K562 (cell line): ENCODE data around the gene DET1. TPM values are rescaled to one million over a fixed set of nuclear protein-coding genes. Genes with fewer than 3 reads are reported as not detected.
"Not testable (repeated sequence)": the region's sequence is repeated elsewhere in the genome, so short reads cannot be mapped to it uniquely, and the experiment has no call there.

ENCODE experiments used
- ATAC-seq: fragments of 200-7000 bp; cut with Tn5 transposase; 3 replicates; pipeline ENCODE4 v1.9.1; 2020; ENCODE audit warnings: moderate library complexity
- BruUV-seq: library from RNA; stranded (reverse); fragments of 400-500 nt; replicated peaks from 2 replicates; lab custom pipeline; 2021; lab: Mats Ljungman, UMichigan
- CTCF ChIA-PET: fragments of 300-600 bp; formaldehyde crosslinking; extraction: SDS; loops from one replicate; lab custom pipeline; 2021; ENCODE audit warnings: low intra/inter-chr PET ratio; lab: Yijun Ruan, JAX
- POLR2A ChIA-PET: fragments of 300-600, 350-650 bp; sonication (Branson Sonifier 250); formaldehyde crosslinking; extraction: SDS; loops from one replicate; lab custom pipeline; 2021; ENCODE audit warnings: antibody characterized with exemption, inconsistent platforms; lab: Yijun Ruan, JAX
- DNase-seq, 4 experiments: peaks; one replicate each; pipeline versions ENCODE4 v3.0.0 to v3.0.0-alpha.2; 2011 to 2018; ENCODE audit warnings: low spot score in 3 of 4, mixed read lengths in 3 of 4; ENCODE audit errors: extremely low read depth in 1 of 4
- FAIRE-seq: peaks from 2 replicates; lab custom pipeline; 2011; peaks lifted over from hg19 to GRCh38; lab: Jason Lieb, UNC
- H2AFZ ChIP-seq: 2 replicates; pipeline ENCODE4 v1.6.0; 2011; ENCODE audit warnings: low read depth, low read length, control low read depth, inconsistent platforms
- H3K27ac ChIP-seq: fragments of 200-600 bp; 3 replicates; pipeline ENCODE4 v1.8.0; 2011; ENCODE audit warnings: low read depth, mild to moderate bottlenecking, control low read depth, inconsistent platforms, low read length, moderate library complexity, mixed read lengths; ENCODE audit errors: extremely low read depth
- H3K27me3 ChIP-seq, 2 experiments: fragments of 300-600 bp in 1 of 2; 2 replicates in 1 of 2; 3 replicates in 1 of 2; pipeline versions ENCODE4 v1.6.0 to v1.8.0; 2011; ENCODE audit warnings: inconsistent platforms in 2 of 2, low read length in 2 of 2, mild to moderate bottlenecking in 1 of 2, mixed read lengths in 1 of 2, moderate library complexity in 1 of 2; ENCODE audit not compliant: control insufficient read depth in 2 of 2, insufficient read depth in 2 of 2
- H3K36me3 ChIP-seq: fragments of 300-600 bp; 3 replicates; pipeline ENCODE4 v1.8.0; 2011; ENCODE audit warnings: mild to moderate bottlenecking, low read length, inconsistent platforms; ENCODE audit not compliant: control insufficient read depth, insufficient read depth
- H3K4me1 ChIP-seq, 2 experiments: fragments of 200-600 bp in 1 of 2; replicated peaks in 1 of 2; 2 replicates in 1 of 2; 3 replicates in 1 of 2; pipeline versions ENCODE4 v1.5.1 to v1.8.0; 2011; ENCODE audit warnings: inconsistent platforms in 2 of 2, low read length in 2 of 2, mild to moderate bottlenecking in 1 of 2, mixed read lengths in 1 of 2, moderate library complexity in 1 of 2; ENCODE audit not compliant: control insufficient read depth in 2 of 2, insufficient read depth in 2 of 2
- H3K4me2 ChIP-seq: 2 replicates; pipeline ENCODE4 v1.6.1; 2011; ENCODE audit warnings: low read length, control low read depth, inconsistent platforms, mixed read lengths; ENCODE audit not compliant: insufficient read depth
- H3K4me3 ChIP-seq: fragments of 200-600 bp; sonication (generic), shearing (Covaris generic); 2 replicates; pipeline ENCODE4 v1.5.1; 2016; ENCODE audit warnings: control low read depth, inconsistent platforms
- H3K79me2 ChIP-seq: fragments of 200-600 bp; 3 replicates; pipeline ENCODE4 v1.8.0; 2011; ENCODE audit warnings: low read length, inconsistent platforms; ENCODE audit not compliant: control insufficient read depth, insufficient read depth
- H3K9ac ChIP-seq, 2 experiments: 2 replicates each; pipeline versions ENCODE4 v1.6.0 to v1.6.1; 2011; ENCODE audit warnings: low read depth in 2 of 2, low read length in 2 of 2, control low read depth in 1 of 2, inconsistent platforms in 1 of 2, mild to moderate bottlenecking in 1 of 2, mixed read lengths in 1 of 2; ENCODE audit not compliant: insufficient read depth in 1 of 2
- H3K9me1 ChIP-seq: one replicate; pipeline ENCODE4 v1.6.0; 2011; ENCODE audit warnings: inconsistent platforms, mild to moderate bottlenecking, low read length, moderate library complexity; ENCODE audit not compliant: control insufficient read depth, insufficient read depth
- H3K9me3 ChIP-seq: replicated peaks from 2 replicates; pipeline ENCODE4 v1.5.1; 2011; ENCODE audit warnings: low read depth, low read length, inconsistent platforms; ENCODE audit not compliant: control insufficient read depth, insufficient read depth
- H4K20me1 ChIP-seq: replicated peaks from 2 replicates; pipeline ENCODE4 v1.6.1; 2011; ENCODE audit warnings: low read length, inconsistent platforms, mixed read lengths; ENCODE audit not compliant: control insufficient read depth, insufficient read depth
- CBX8 ChIP-seq: fragments of 200-600 bp; sonication (generic); IDR thresholded peaks from 2 replicates; pipeline ENCODE4 v1.6.1; 2012; ENCODE audit warnings: borderline replicate concordance, mixed run types, low read depth, mild to moderate bottlenecking, moderate library complexity, mixed read lengths, low read length, control low read depth, inconsistent platforms; ENCODE audit not compliant: poor library complexity, severe bottlenecking; ENCODE audit errors: extremely low read depth
- ERF ChIP-seq: fragments of 450-650 bp; formaldehyde crosslinking; IDR thresholded peaks from 2 replicates; pipeline ENCODE4 v1.4.0; 2020; ENCODE audit warnings: mild to moderate bottlenecking, mixed read lengths
- FOXM1 ChIP-seq, 2 experiments: fragments of 450-650 bp in 1 of 2; sonication (generic) in 1 of 2; formaldehyde crosslinking in 1 of 2; IDR thresholded peaks; 2 replicates each; pipeline versions ENCODE4 v1.6.1 to v1.9.0; 2017 to 2022; ENCODE audit warnings: low read depth in 2 of 2, mild to moderate bottlenecking in 2 of 2, missing genetic modification reagents in 1 of 2, moderate library complexity in 1 of 2
- POU5F1 ChIP-seq: fragments of 150-350 bp; IDR thresholded peaks from 2 replicates; pipeline ENCODE4 v1.6.1; 2014; ENCODE audit warnings: borderline replicate concordance, low read length, low read depth, mild to moderate bottlenecking; ENCODE audit not compliant: partially characterized antibody
- RUNX1 ChIP-seq: sonication (generic); IDR thresholded peaks from 2 replicates; pipeline ENCODE4 v1.6.1; 2016; ENCODE audit warnings: antibody characterized with exemption, low read depth
- YY1 ChIP-seq, 3 experiments: IDR thresholded peaks; 2 replicates each; pipeline ENCODE4 v1.6.1; 2011; ENCODE audit warnings: low read length in 2 of 3, mild to moderate bottlenecking in 2 of 3, moderate library complexity in 2 of 3, borderline replicate concordance in 1 of 3, control low read depth in 1 of 3, low read depth in 1 of 3; ENCODE audit not compliant: insufficient read depth in 3 of 3, insufficient replicate concordance in 2 of 3, control insufficient read depth in 1 of 3, insufficient read length in 1 of 3; ENCODE audit errors: extremely low read depth in 1 of 3
- ZC3H4 ChIP-seq: sonication (generic); formaldehyde crosslinking; IDR thresholded peaks from 2 replicates; pipeline ENCODE4 v1.9.0; 2021; ENCODE audit warnings: missing genetic modification reagents, borderline replicate concordance
- ZEB2 ChIP-seq: fragments of 450-650 bp; IDR thresholded peaks from 2 replicates; pipeline ENCODE4 v1.6.1; 2016
- ZNF146 ChIP-seq: IDR thresholded peaks from one replicate; pipeline ENCODE4 v1.6.1; 2018; ENCODE audit warnings: missing compliant biosample characterization; ENCODE audit not compliant: unreplicated experiment
- WGBS: fragments of 100-300 bp; shearing (Covaris generic); methylation state at CpG from one replicate; pipeline ENCODE4 v1.1.6; 2016; ENCODE audit warnings: low coverage, mixed read lengths; ENCODE audit not compliant: insufficient coverage; ENCODE audit errors: missing lambda C conversion rate; 5-methylcytosine and 5-hydroxymethylcytosine counted together
- in situ Hi-C: fragments of 300-500 bp; cut with MboI; formaldehyde crosslinking; loops from 4 replicates; pipeline ENCODE4 v1.15.0; 2018; ENCODE audit warnings: inconsistent platforms, mixed read lengths
- intact Hi-C: fragments of 100-400 bp; cut with micrococcal nuclease; formaldehyde crosslinking; loops from 2 replicates; pipeline ENCODE4 v1.14.2; 2022
- polyA plus RNA-seq, 8 experiments: library from polyadenylated mRNA; depleted of rRNA in 4 of 8; stranded (reverse) in 5 of 8; unstranded in 3 of 8; fragments of >200 nt; fragmentation: Nextera tagmentation in 2 of 8; fragmentation: Illumina TruSeq in 1 of 8; extraction: Ambion mirVana in 2 of 8; extraction: Trizol in 1 of 8; gene quantifications; 2 replicates each; pipeline versions ENCODE4 v1.2.1 to v1.2.3, GENCODE V29; 2011 to 2014; ENCODE audit warnings: inconsistent platforms in 1 of 8, missing spikeins in 1 of 8
- total RNA-seq, 7 experiments: library from RNA; depleted of rRNA in 6 of 7; stranded (reverse); fragments of >200 nt in 6 of 7; fragmentation: Illumina TruSeq in 2 of 7; extraction: Trizol in 2 of 7; gene quantifications; 2 replicates each; pipeline versions ENCODE4 v1.2.1 to v1.2.3, GENCODE V29; 2011 to 2021; ENCODE audit warnings: low replicate concordance in 1 of 7
- TF ChIP-seq, protein P1 (sequence below): fragments of 250-450 bp; sonication (Bioruptor Pico); IDR thresholded peaks from 2 replicates; pipeline ENCODE4 v1.8.0; 2021; ENCODE audit warnings: moderate library complexity, mild to moderate bottlenecking, inconsistent platforms

The DET1 gene
- total and polyA plus RNA-seq, 9 of the 15 experiments (the other 6 are each of a cell fraction or from before 2014, with no cell fraction given): 4.2 to 8.1 (median 6.0) TPM

DNA sequence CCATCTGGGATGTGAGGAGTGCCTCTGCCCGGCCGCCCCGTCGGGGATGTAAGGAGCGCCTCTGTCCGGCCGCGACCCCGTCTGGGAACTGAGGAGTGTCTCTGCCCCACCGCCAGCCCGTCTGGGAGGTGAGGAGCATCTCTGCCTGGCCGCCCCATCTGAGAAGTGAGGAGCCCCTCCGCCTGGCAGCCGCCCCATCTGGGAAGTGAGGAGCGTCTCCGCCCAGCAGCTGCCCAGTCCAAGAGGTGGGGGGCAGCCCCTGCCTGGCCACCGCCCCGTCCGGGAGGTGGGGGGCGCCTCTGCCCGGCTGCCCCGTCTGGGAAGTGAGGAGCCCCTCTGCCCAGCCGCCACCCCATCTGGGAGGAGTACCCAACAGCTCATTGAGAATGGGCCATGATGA lies 22.4 kb downstream of the DET1 start:
- H3K27me3 ChIP-seq, DNase-seq, H3K9ac ChIP-seq, POLR2A ChIA-PET, H3K9me1 ChIP-seq, H3K79me2 ChIP-seq, H3K4me1 ChIP-seq, intact Hi-C loops, H3K4me2 ChIP-seq, ATAC-seq, BruUV-seq, in situ Hi-C loops, H4K20me1 ChIP-seq, H2AFZ ChIP-seq, CTCF ChIA-PET, H3K4me3 ChIP-seq, FAIRE-seq, H3K27ac ChIP-seq, H3K9me3 ChIP-seq: not testable (repeated sequence)
- 90% methylated on average over 11 of the region's 23 CpGs for WGBS
- peaks cover 30% of the 10 kb centered on the region; the same call in 2 of the 3 replicates for H3K36me3 ChIP-seq

DNA sequence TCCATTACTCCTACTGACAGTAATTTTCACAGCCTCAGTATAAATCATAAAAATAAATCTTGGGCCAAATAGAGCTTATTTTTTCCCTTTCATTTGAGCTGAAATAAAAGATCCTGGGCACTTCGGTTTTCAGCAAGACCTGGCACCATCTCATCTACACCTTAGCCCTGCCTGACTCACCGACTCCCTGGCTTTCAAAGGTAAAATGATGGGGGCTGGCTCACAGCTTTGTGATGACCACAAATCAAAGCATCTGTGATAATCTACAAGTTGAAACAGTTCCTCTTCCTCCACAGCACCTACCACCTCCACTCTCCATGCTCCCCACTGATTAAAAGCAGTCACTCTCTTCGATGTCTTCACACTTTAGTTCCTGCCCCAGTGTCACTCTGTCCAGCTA lies 27.6 kb downstream of the DET1 start:
- DNase-seq: no peak
- CTCF ChIA-PET: no interaction called here
- no peak for ATAC-seq
- WGBS: 48% methylated on average over 3 of the region's 3 CpGs
- no peaks in the 10 kb centered on the region for H3K9me1 ChIP-seq
- peaks cover 5% of the 10 kb centered on the region; the same call in 1 of the 3 replicates for H3K36me3 ChIP-seq
- BruUV-seq: no TSS peak
- POLR2A ChIA-PET: interaction anchor here (0.7 to 0.8 kb wide), 2 partner anchors 52 to 640 kb away, joined by 3 to 4 read pairs; partner anchors contain the start of genes MRPL46 and MRPS11
- H3K4me3 ChIP-seq: no peak overlapping the region
- H3K9ac ChIP-seq: no peak overlapping the region
- H3K4me2 ChIP-seq: no peak overlapping the region
- no peak overlapping the region for H3K27ac ChIP-seq
- intact Hi-C loops (no loop called here), in situ Hi-C loops (no loop called here)
- no peaks in the 10 kb centered on the region for H3K79me2 ChIP-seq
- H2AFZ ChIP-seq: no peak overlapping the region
- no peaks in the 10 kb centered on the region for H3K27me3 ChIP-seq
- H3K9me3 ChIP-seq: no peaks in the 10 kb centered on the region
- no peaks in the 10 kb centered on the region for H3K4me1 ChIP-seq
- no peak for FAIRE-seq
- H4K20me1 ChIP-seq: no peaks in the 10 kb centered on the region
- TF ChIP-seq ZNF146 (CRISPR knock-in tag) (no peak), POU5F1 (no peak), ERF (CRISPR knock-in tag) (no peak), CBX8 (no peak), FOXM1 (IDR thresholded peaks at IDR 0.05; ENCODE audit: low read depth) (no peak), FOXM1 (CRISPR knock-in tag; IDR thresholded peaks at IDR 0.05; ENCODE audit: low read depth) (no peak), ZC3H4 (CRISPR knock-in tag) (no peak), RUNX1 (no peak), YY1 (IDR thresholded peaks at IDR 0.05; ENCODE audit: borderline replicate concordance in 1 of 3, control insufficient read depth in 1 of 3, extremely low read depth in 1 of 3, insufficient read depth in 3 of 3, insufficient read length in 1 of 3, insufficient replicate concordance in 2 of 3, low read depth in 1 of 3, low read length in 2 of 3) (no peak), ZEB2 (no peak)
- TF ChIP-seq, protein P1, sequence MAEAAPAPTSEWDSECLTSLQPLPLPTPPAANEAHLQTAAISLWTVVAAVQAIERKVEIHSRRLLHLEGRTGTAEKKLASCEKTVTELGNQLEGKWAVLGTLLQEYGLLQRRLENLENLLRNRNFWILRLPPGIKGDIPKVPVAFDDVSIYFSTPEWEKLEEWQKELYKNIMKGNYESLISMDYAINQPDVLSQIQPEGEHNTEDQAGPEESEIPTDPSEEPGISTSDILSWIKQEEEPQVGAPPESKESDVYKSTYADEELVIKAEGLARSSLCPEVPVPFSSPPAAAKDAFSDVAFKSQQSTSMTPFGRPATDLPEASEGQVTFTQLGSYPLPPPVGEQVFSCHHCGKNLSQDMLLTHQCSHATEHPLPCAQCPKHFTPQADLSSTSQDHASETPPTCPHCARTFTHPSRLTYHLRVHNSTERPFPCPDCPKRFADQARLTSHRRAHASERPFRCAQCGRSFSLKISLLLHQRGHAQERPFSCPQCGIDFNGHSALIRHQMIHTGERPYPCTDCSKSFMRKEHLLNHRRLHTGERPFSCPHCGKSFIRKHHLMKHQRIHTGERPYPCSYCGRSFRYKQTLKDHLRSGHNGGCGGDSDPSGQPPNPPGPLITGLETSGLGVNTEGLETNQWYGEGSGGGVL (CRISPR knock-in tag): no peak
